Right cardiac atrium (tissue), 5 donors: ENCODE results near the gene KLHL26. TPM values are rescaled to one million over a fixed set of nuclear protein-coding genes. Genes with fewer than 3 reads are reported as not detected.
A peak's percentile ranks its signal among the peaks of the same experiment; 100 is the strongest.

ENCODE experiments used
- ATAC-seq, 2 donors: fragments of 200-7000 bp; cut with Tn5 transposase; one replicate each; pipeline versions ENCODE4 v1.8.0 to v1.9.1; 2020; ENCODE audit warnings: moderate library complexity in 2 of 2, mild to moderate bottlenecking in 1 of 2
- DNase-seq, 3 donors: peaks; one replicate each; pipeline ENCODE4 v3.0.0-alpha.2; 2020
- H3K27ac ChIP-seq: one replicate; pipeline ENCODE4 v1.5.1; 2013; ENCODE audit warnings: mild to moderate bottlenecking, low read length, control low read depth, moderate library complexity
- H3K27me3 ChIP-seq: one replicate; pipeline ENCODE4 v1.6.1; 2013; ENCODE audit not compliant: control insufficient read depth, insufficient read depth
- H3K4me1 ChIP-seq: one replicate; pipeline ENCODE4 v1.6.1; 2013; ENCODE audit warnings: low read length; ENCODE audit not compliant: control insufficient read depth, insufficient read depth
- H3K4me3 ChIP-seq: one replicate; pipeline ENCODE4 v1.5.1; 2013; ENCODE audit warnings: low read length, control low read depth
- H3K9me3 ChIP-seq: one replicate; pipeline ENCODE4 v1.6.1; 2013; ENCODE audit warnings: low read length; ENCODE audit not compliant: control insufficient read depth
- WGBS: extraction: QIAGEN DNeasy Blood & Tissue Kit; methylation state at CpG from one replicate; pipeline ENCODE4 v1.1.7; 2013; 5-methylcytosine and 5-hydroxymethylcytosine counted together
- intact Hi-C, 4 donors: fragments of 100-400 bp; cut with DNase I; formaldehyde crosslinking; loops; one replicate each; pipeline versions ENCODE4 v1.11.0 to v1.14.0; 2022 to 2023
- polyA plus RNA-seq: library from polyadenylated mRNA; stranded (reverse); fragments of 200-250 nt; gene quantifications from one replicate; pipeline ENCODE4 v1.2.3, GENCODE V29; 2013
- total RNA-seq, 4 donors: library from RNA; stranded (reverse); fragmentation: NEBNext Ultra II Directional; extraction: Animal tissue kit (Norgen Biotek cat#: 25700); gene quantifications; one replicate each; pipeline ENCODE4 v1.2.1, GENCODE V29; 2021
- donor health status: healthy with polysubstance abuse.
- donor health status: DM: no; HTN: yes; CAD: no.
- donor health status: DM: no; HTN: no; CAD: no.
- donor health status: DM: no; HTN: yes; CAD: no; lungs with severe emphysema.
- donor health status: DM: yes; HTN: yes; CAD: no.

KLHL26 gene
- total and polyA plus RNA-seq, 5 donors = 5.1 to 14.4 (median 9.0) TPM

GRCh38 chr19:18712981-18713380 is 76.2 kb downstream of the KLHL26 start:
- peak in 1 of 3 donors; percentile 72 for DNase-seq
- no peaks in the 10 kb centered on the region for H3K27me3 ChIP-seq
- intact Hi-C loops = no loop called here
- H3K4me3 ChIP-seq = no peak overlapping the region
- no peaks in the 10 kb centered on the region for H3K9me3 ChIP-seq
- peak; percentile 8 to 34 for ATAC-seq
- 40% methylated on average over 5 of the region's 5 CpGs for WGBS
- H3K4me1 ChIP-seq = no peaks in the 10 kb centered on the region
- no peak overlapping the region for H3K27ac ChIP-seq

DNA sequence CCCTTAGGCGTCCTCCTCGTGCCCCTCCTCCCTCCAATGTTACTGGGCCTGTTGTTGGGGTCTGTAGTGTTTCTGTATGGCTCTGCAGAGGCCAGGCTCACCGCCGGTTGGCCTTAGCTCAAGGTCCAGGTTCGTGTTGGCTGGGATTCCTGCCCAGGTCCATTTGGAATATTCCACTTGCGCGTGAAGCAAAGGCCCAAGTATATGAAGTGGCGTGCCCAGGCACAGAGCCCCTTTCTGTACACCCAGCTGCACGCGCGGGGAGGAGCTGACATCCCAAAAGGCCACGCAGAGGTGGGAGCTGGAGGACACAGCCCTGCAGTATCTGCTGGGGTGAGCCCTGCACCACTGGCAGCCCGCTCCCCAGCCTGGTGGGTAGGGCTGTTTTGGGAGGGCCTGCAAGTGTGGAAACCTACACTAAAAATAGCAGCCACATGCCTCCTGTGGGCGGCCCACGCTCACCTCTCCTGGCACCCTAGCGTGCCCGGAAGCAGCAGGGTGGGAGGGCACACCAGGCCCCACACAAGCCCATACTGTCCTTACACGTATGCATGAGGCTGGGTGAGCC is 76.8 kb downstream of the KLHL26 start:
- Histone ChIP-seq H3K4me3 (no peak overlapping the region), H3K27me3 (no peaks in the 10 kb centered on the region), H3K4me1 (no peaks in the 10 kb centered on the region), H3K9me3 (no peaks in the 10 kb centered on the region), H3K27ac (no peak overlapping the region)
- peak in 1 of 3 donors; percentile 40 for DNase-seq
- no peak for ATAC-seq
- intact Hi-C loops = no loop called here
- 76% methylated on average over 18 of the region's 18 CpGs for WGBS

DNA sequence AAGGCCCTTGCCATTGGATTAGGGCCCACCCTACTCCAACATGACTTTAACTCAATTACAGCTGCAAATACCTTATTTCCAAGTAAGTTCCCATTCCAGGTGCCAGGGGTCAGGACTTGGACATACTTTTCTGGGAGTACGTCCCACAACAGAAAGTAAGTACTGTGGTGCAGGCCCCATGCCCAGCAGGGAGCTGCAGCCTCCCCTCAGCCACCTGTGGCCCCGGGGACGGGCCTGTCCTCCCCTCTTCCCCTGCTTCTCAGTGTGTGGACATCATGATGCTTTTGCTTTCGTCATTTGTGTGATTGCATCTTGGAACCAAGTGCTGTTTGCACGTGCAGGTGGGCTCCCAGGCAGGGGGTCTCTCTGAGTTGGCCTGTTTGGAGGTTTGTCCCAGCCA is 78.6 kb downstream of the KLHL26 start:
- 89% methylated on average over 5 of the region's 5 CpGs for WGBS
- H3K27ac ChIP-seq = no peak overlapping the region
- peak in 1 of 3 donors; percentile 26 for DNase-seq
- no peaks in the 10 kb centered on the region for H3K9me3 ChIP-seq
- ATAC-seq = no peak
- H3K4me3 ChIP-seq = no peak overlapping the region
- no peaks in the 10 kb centered on the region for H3K27me3 ChIP-seq
- no peaks in the 10 kb centered on the region for H3K4me1 ChIP-seq
- intact Hi-C loops = no loop called here

GRCh38 chr19:18716857-18717256 is 80.0 kb downstream of the KLHL26 start:
- WGBS = 95% methylated on average over 6 of the region's 6 CpGs
- intact Hi-C loops = no loop called here
- ATAC-seq = no peak

GRCh38 chr19:18717601-18718000 is 80.8 kb downstream of the KLHL26 start:
- H3K27ac ChIP-seq = no peak overlapping the region
- H3K4me1 ChIP-seq = no peaks in the 10 kb centered on the region
- no peak overlapping the region for H3K4me3 ChIP-seq
- no peaks in the 10 kb centered on the region for H3K27me3 ChIP-seq
- intact Hi-C loops = no loop called here
- ATAC-seq (peak in 1 of 2 donors; percentile 22), DNase-seq (peak in 2 of 3 donors; percentile 43 to 60)
- H3K9me3 ChIP-seq = no peaks in the 10 kb centered on the region
- WGBS = 52% methylated on average over 10 of the region's 10 CpGs

More at GRCh38 chr19:18716857-18717256, 80.0 kb downstream of the KLHL26 start:
- peak in 1 of 3 donors; percentile 13 for DNase-seq
- no peaks in the 10 kb centered on the region for H3K9me3 ChIP-seq
- H3K27ac ChIP-seq = no peak overlapping the region
- no peaks in the 10 kb centered on the region for H3K27me3 ChIP-seq
- no peak overlapping the region for H3K4me3 ChIP-seq
- no peaks in the 10 kb centered on the region for H3K4me1 ChIP-seq

GRCh38 chr19:18718015-18718526 is 81.2 kb downstream of the KLHL26 start:
- H3K9me3 ChIP-seq = no peaks in the 10 kb centered on the region
- H3K27me3 ChIP-seq = no peaks in the 10 kb centered on the region
- ATAC-seq = no peak
- DNase-seq = peak in 1 of 3 donors; percentile 5
- H3K4me3 ChIP-seq = no peak overlapping the region
- intact Hi-C loops = no loop called here
- 74% methylated on average over 5 of the region's 5 CpGs for WGBS
- no peaks in the 10 kb centered on the region for H3K4me1 ChIP-seq
- no peak overlapping the region for H3K27ac ChIP-seq

DNA sequence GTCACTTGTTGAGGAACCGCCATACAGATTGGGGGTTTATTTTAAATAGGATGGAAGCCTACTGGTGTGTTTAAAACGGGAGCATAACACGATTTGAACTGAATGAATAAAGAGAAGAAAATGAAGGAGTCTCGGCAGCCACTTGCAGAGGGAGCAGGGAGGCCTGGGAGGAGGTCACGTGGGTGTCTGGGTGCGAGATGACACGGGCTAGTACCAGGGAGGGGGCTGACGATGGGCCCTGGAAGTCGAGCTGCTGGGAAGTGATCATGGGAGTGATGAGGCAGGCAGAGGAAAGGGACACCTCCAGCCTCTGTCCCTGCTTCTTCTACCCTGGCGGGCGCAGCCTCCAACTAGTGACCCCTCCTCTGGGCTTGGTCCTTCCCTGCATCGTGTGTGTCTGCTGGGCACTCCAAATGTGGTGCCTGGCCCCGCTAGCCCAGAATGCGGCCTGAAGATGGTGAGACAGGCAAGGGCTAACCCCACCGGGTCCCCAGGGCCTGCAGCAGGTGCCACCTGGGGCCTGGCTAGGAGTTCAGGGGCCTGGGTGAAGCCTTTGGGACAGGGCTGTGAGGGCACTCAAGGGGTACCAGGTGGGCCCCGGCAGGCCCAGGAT is 82.1 kb downstream of the KLHL26 start:
- peak in 1 of 3 donors; percentile 20 for DNase-seq
- intact Hi-C loops = no loop called here
- Histone ChIP-seq H3K4me1 (no peaks in the 10 kb centered on the region), H3K4me3 (no peak overlapping the region), H3K27me3 (no peaks in the 10 kb centered on the region), H3K9me3 (no peaks in the 10 kb centered on the region), H3K27ac (no peak overlapping the region)
- no peak for ATAC-seq
- 86% methylated on average over 16 of the region's 16 CpGs for WGBS

DNA sequence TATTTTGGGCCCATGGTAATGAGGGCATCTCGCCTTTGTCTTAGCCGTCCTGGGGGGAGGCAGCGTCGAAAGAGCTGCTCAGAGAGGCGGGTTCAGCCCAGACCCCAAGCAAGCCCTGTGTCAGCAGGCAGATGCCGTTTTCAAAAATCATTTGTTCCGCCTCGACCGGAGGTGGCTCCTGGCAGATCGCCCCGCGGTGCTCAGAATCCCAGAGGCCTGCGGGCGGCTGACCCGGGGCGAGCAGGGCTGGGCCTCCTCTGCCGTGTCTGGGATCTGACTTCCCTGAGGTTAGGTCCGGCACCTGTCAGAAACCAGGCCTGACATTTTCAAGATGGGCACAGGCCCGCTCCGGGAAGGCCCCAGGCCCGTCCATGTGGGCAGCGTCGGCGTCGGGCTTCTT is 82.7 kb downstream of the KLHL26 start:
- intact Hi-C loops = no loop called here
- H3K27ac ChIP-seq = no peak overlapping the region
- H3K9me3 ChIP-seq = no peaks in the 10 kb centered on the region
- 64% methylated on average over 25 of the region's 25 CpGs for whole genome bisulfite sequencing
- no peaks in the 10 kb centered on the region for H3K27me3 ChIP-seq
- no peak overlapping the region for H3K4me3 ChIP-seq
- ATAC-seq = peak in 1 of 2 donors; percentile 7
- peak in 1 of 3 donors; percentile 56 for DNase-seq
- H3K4me1 ChIP-seq = no peaks in the 10 kb centered on the region

Other genes starting within 250 kb of the KLHL26 start
- gene LRRC25, start 239.4 kb upstream of the KLHL26 start, total RNA-seq = 1 to 10 TPM; 3.1 to 4.3 (median 3.7) TPM
- 1.5 TPM for gene LRRC25, start 239.4 kb upstream of the KLHL26 start, polyA plus RNA-seq
- gene SSBP4, start 217.6 kb upstream of the KLHL26 start, total RNA-seq = 10 to 100 TPM; 32.7 to 40.0 (median 37.8) TPM
- gene SSBP4, start 217.6 kb upstream of the KLHL26 start, polyA plus RNA-seq = 36.2 TPM
- 10 to 100 TPM; 36.9 to 55.4 (median 45.3) TPM for gene ISYNA1, start 198.9 kb upstream of the KLHL26 start, total RNA-seq
- gene ISYNA1, start 198.9 kb upstream of the KLHL26 start, polyA plus RNA-seq = 50.7 TPM
- gene ELL, start 115.0 kb upstream of the KLHL26 start, total RNA-seq = 10 to 100 TPM; 12.6 to 19.0 (median 14.0) TPM
- 9.3 TPM for gene ELL, start 115.0 kb upstream of the KLHL26 start, polyA plus RNA-seq
- gene FKBP8, start 93.5 kb upstream of the KLHL26 start, total RNA-seq = 100 to 1,000 TPM; 204 to 236 (median 213) TPM
- 285 TPM for gene FKBP8, start 93.5 kb upstream of the KLHL26 start, polyA plus RNA-seq
- gene KXD1, start 79.2 kb upstream of the KLHL26 start, total RNA-seq = 10 to 100 TPM; 47.8 to 55.4 (median 52.2) TPM
- 49.0 TPM for gene KXD1, start 79.2 kb upstream of the KLHL26 start, polyA plus RNA-seq
- 100 to 1,000 TPM; 712 to 793 (median 725) TPM for gene UBA52, start 65.2 kb upstream of the KLHL26 start, total RNA-seq
- 622 TPM for gene UBA52, start 65.2 kb upstream of the KLHL26 start, polyA plus RNA-seq
- gene REX1BD, start 48.2 kb upstream of the KLHL26 start, total RNA-seq = 10 to 100 TPM; 71.0 to 90.7 (median 77.1) TPM
- gene REX1BD, start 48.2 kb upstream of the KLHL26 start, polyA plus RNA-seq = 99.9 TPM
- gene CRLF1, start 30.2 kb upstream of the KLHL26 start, total RNA-seq = 10 to 100 TPM in 3 of 4 donors, 1 to 10 TPM in 1; 7.2 to 64.0 (median 38.8) TPM
- gene CRLF1, start 30.2 kb upstream of the KLHL26 start, polyA plus RNA-seq = 79.6 TPM
- gene TMEM59L, start 24.2 kb upstream of the KLHL26 start, total RNA-seq = 1 to 10 TPM; 2.2 to 5.9 (median 4.0) TPM
- gene TMEM59L, start 24.2 kb upstream of the KLHL26 start, polyA plus RNA-seq = 4.8 TPM
- 10 to 100 TPM in 3 of 4 donors, 1 to 10 TPM in 1; 9.2 to 15.1 (median 13.6) TPM for gene CRTC1, start 46.7 kb downstream of the KLHL26 start, total RNA-seq
- gene CRTC1, start 46.7 kb downstream of the KLHL26 start, polyA plus RNA-seq = 9.5 TPM
- 10 to 100 TPM in 1 of 4 donors, 1 to 10 TPM in 3; 1.5 to 13.7 (median 4.7) TPM for gene COMP, start 154.3 kb downstream of the KLHL26 start, total RNA-seq
- 2.2 TPM for gene COMP, start 154.3 kb downstream of the KLHL26 start, polyA plus RNA-seq
- 10 to 100 TPM; 35.2 to 40.0 (median 36.8) TPM for gene UPF1, start 194.9 kb downstream of the KLHL26 start, total RNA-seq
- 31.4 TPM for gene UPF1, start 194.9 kb downstream of the KLHL26 start, polyA plus RNA-seq